HEK293 (cell line): ENCODE data around the gene CALM3.

Experiments used
- CTCF ChIA-PET: fragments of 350-600 bp; formaldehyde crosslinking; extraction: SDS; loops from one replicate; lab custom pipeline; 2021; ENCODE audit warnings: antibody characterized with exemption; lab: Yijun Ruan, JAX
- POLR2A ChIA-PET: fragments of 300-600 bp; formaldehyde crosslinking; extraction: SDS; loops from one replicate; lab custom pipeline; 2020; ENCODE audit warnings: antibody characterized with exemption, inconsistent platforms; lab: Yijun Ruan, JAX
- H3K27ac ChIP-seq: fragments of 200-500 bp; sonication (Bioruptor generic); 2 replicates; pipeline ENCODE4 v1.5.1; 2014; ENCODE audit warnings: low read depth, low read length, control low read depth, inconsistent platforms; ENCODE audit errors: extremely low read depth
- H3K36me3 ChIP-seq, 2 experiments: fragments of 200-500 bp in 1 of 2; sonication (Bioruptor generic) in 1 of 2; 1 replicate in 1 of 2; 2 replicates in 1 of 2; pipeline ENCODE4 v1.5.1; 2014 to 2017; ENCODE audit warnings: inconsistent platforms in 2 of 2, low read length in 2 of 2; ENCODE audit not compliant: control insufficient read depth in 2 of 2, insufficient read depth in 1 of 2
- H3K4me1 ChIP-seq: fragments of 200-500 bp; sonication (Bioruptor generic); 2 replicates; pipeline ENCODE4 v1.5.1; 2014; ENCODE audit warnings: mild to moderate bottlenecking, low read length, inconsistent platforms; ENCODE audit not compliant: control insufficient read depth, insufficient read depth
- H3K4me3 ChIP-seq: 2 replicates; pipeline ENCODE4 v1.5.1; 2011; ENCODE audit warnings: low read depth, mild to moderate bottlenecking, control low read depth, low read length, moderate library complexity
- H3K9me3 ChIP-seq: fragments of 200-500 bp; sonication (Bioruptor generic); 2 replicates; pipeline ENCODE4 v1.5.1; 2014; ENCODE audit warnings: low read depth, low read length, inconsistent platforms; ENCODE audit not compliant: control insufficient read depth, insufficient read depth
- ELK4 ChIP-seq: IDR thresholded peaks from 2 replicates; pipeline ENCODE4 v1.6.1; 2011; ENCODE audit warnings: mild to moderate bottlenecking, low read depth, low read length, borderline replicate concordance
- GLI4 ChIP-seq: fragments of 450-650 bp; formaldehyde crosslinking; IDR thresholded peaks from 2 replicates; pipeline ENCODE4 v1.5.1; 2016; ENCODE audit warnings: missing biosample characterization, missing genetic modification characterization
- KLF1 ChIP-seq: fragments of 450-650 bp; formaldehyde crosslinking; IDR thresholded peaks from 2 replicates; pipeline ENCODE4 v1.5.1; 2016; ENCODE audit warnings: missing biosample characterization, missing genetic modification characterization
- KLF17 ChIP-seq: fragments of 450-650 bp; formaldehyde crosslinking; IDR thresholded peaks from 2 replicates; pipeline ENCODE4 v1.5.1; 2016; ENCODE audit warnings: missing biosample characterization, missing genetic modification characterization
- ZBTB17 ChIP-seq: fragments of 450-650 bp; formaldehyde crosslinking; IDR thresholded peaks from 2 replicates; pipeline ENCODE4 v1.5.1; 2016; ENCODE audit warnings: missing biosample characterization, missing genetic modification characterization
- ZBTB20 ChIP-seq: fragments of 450-650 bp; formaldehyde crosslinking; IDR thresholded peaks from 2 replicates; pipeline ENCODE4 v1.5.1; 2016; ENCODE audit warnings: missing biosample characterization, missing genetic modification characterization
- ZBTB21 ChIP-seq: fragments of 450-650 bp; formaldehyde crosslinking; IDR thresholded peaks from 2 replicates; pipeline ENCODE4 v1.5.1; 2017; ENCODE audit warnings: missing biosample characterization, missing genetic modification characterization
- ZNF112 ChIP-seq: fragments of 450-650 bp; formaldehyde crosslinking; IDR thresholded peaks from 2 replicates; pipeline ENCODE4 v1.5.0; 2017; ENCODE audit warnings: missing biosample characterization, missing genetic modification characterization
- ZNF138 ChIP-seq: fragments of 450-650 bp; formaldehyde crosslinking; IDR thresholded peaks from 2 replicates; pipeline ENCODE4 v1.5.1; 2016; ENCODE audit warnings: missing biosample characterization, missing genetic modification characterization, borderline replicate concordance
- ZNF146 ChIP-seq: fragments of 450-650 bp; formaldehyde crosslinking; IDR thresholded peaks from 2 replicates; pipeline ENCODE4 v1.5.1; 2016; ENCODE audit warnings: missing biosample characterization, missing genetic modification characterization
- ZNF174 ChIP-seq: fragments of 450-650 bp; formaldehyde crosslinking; IDR thresholded peaks from 2 replicates; pipeline ENCODE4 v1.5.0; 2017; ENCODE audit warnings: missing biosample characterization, mild to moderate bottlenecking, missing genetic modification characterization
- ZNF266 ChIP-seq: fragments of 450-650 bp; formaldehyde crosslinking; IDR thresholded peaks from 2 replicates; pipeline ENCODE4 v1.5.1; 2016; ENCODE audit warnings: missing biosample characterization, missing genetic modification characterization, low read depth
- ZNF280C ChIP-seq: fragments of 450-650 bp; formaldehyde crosslinking; IDR thresholded peaks from 2 replicates; pipeline ENCODE4 v1.5.1; 2016; ENCODE audit warnings: missing biosample characterization, missing genetic modification characterization
- ZNF280D ChIP-seq: fragments of 450-650 bp; formaldehyde crosslinking; IDR thresholded peaks from 2 replicates; pipeline ENCODE4 v1.5.1; 2016; ENCODE audit warnings: missing biosample characterization, missing genetic modification characterization
- ZNF335 ChIP-seq: fragments of 450-650 bp; formaldehyde crosslinking; conservative IDR thresholded peaks from 2 replicates; pipeline ENCODE4 v1.5.1; 2016; ENCODE audit warnings: missing biosample characterization, missing genetic modification characterization
- ZNF341 ChIP-seq: fragments of 450-650 bp; formaldehyde crosslinking; IDR thresholded peaks from 2 replicates; pipeline ENCODE4; 2016; ENCODE audit warnings: low read depth, missing biosample characterization, missing genetic modification characterization
- ZNF501 ChIP-seq: fragments of 450-650 bp; formaldehyde crosslinking; IDR thresholded peaks from 2 replicates; pipeline ENCODE4 v1.5.1; 2016; ENCODE audit warnings: missing biosample characterization, missing genetic modification characterization
- ZNF530 ChIP-seq: fragments of 450-650 bp; formaldehyde crosslinking; IDR thresholded peaks from 2 replicates; pipeline ENCODE4 v1.5.1; 2016; ENCODE audit warnings: low read depth, missing biosample characterization, missing genetic modification characterization
- ZNF558 ChIP-seq: fragments of 450-650 bp; formaldehyde crosslinking; IDR thresholded peaks from 2 replicates; pipeline ENCODE4 v1.5.1; 2016; ENCODE audit warnings: missing biosample characterization, missing genetic modification characterization
- ZNF580 ChIP-seq: fragments of 450-650 bp; formaldehyde crosslinking; IDR thresholded peaks from 2 replicates; pipeline ENCODE4 v1.5.1; 2016; ENCODE audit warnings: missing biosample characterization, missing genetic modification characterization
- ZNF623 ChIP-seq: fragments of 450-650 bp; formaldehyde crosslinking; IDR thresholded peaks from 2 replicates; pipeline ENCODE4 v1.5.1; 2016; ENCODE audit warnings: missing biosample characterization, missing genetic modification characterization
- ZSCAN5A ChIP-seq: fragments of 450-650 bp; formaldehyde crosslinking; IDR thresholded peaks from 2 replicates; pipeline ENCODE4 v1.5.1; 2016; ENCODE audit warnings: missing biosample characterization, missing genetic modification characterization

Gene CALM3

GRCh38 chr19:46591254-46591653 lies 9.9 kb upstream of the CALM3 start (continued):
- 0 out of 2 replicates have a peak, but pooled peaks have one; percentile 57 for TF ChIP-seq ZNF280D (tag by site-specific recombination)
- no peak for TF ChIP-seq ELK4
- peak; percentile 62; the same call in 1 of the 2 replicates for TF ChIP-seq ZNF580 (tag by site-specific recombination)
- TF ChIP-seq ZNF146 (tag by site-specific recombination): peak; percentile 85
- no peak for TF ChIP-seq ZNF174 (tag by site-specific recombination)
- no peak for TF ChIP-seq KLF1
- no peak for TF ChIP-seq ZBTB20 (tag by site-specific recombination)
- TF ChIP-seq ZNF558 (tag by site-specific recombination): no peak
- no peak for TF ChIP-seq ZBTB17 (tag by site-specific recombination)
- TF ChIP-seq ZNF112 (tag by site-specific recombination): no peak
- TF ChIP-seq GLI4 (tag by site-specific recombination): no peak

- Histone ChIP-seq H3K4me3 (no peak overlapping the region), H3K27ac (no peak overlapping the region), H3K36me3 (no peaks in the 10 kb centered on the region), H3K9me3 (no peaks in the 10 kb centered on the region), H3K4me1 (no peaks in the 10 kb centered on the region)
- TF ChIP-seq ZNF530 (tag by site-specific recombination): no peak
- no peak for TF ChIP-seq ZSCAN5A
- no peak for TF ChIP-seq ZNF138 (tag by site-specific recombination)
- TF ChIP-seq ZBTB21 (tag by site-specific recombination): no peak
- no peak for TF ChIP-seq ZNF341 (tag by site-specific recombination)
- TF ChIP-seq KLF17 (tag by site-specific recombination): no peak
- ChIA-PET POLR2A (interaction anchor here (1.9 kb wide), 1 partner anchor 9 kb away, joined by 5 read pairs; the partner anchor contains the start of gene CALM3), CTCF (no interaction called here)
Measured at GRCh38 chr19:46591870-46592269, 9.3 kb upstream of the CALM3 start.

- no peaks in the 10 kb centered on the region for H3K36me3 ChIP-seq
- CTCF ChIA-PET: interaction anchor here (0.5 kb wide), 1 partner anchor 543 kb away, joined by 4 read pairs; no protein-coding TSS in a partner anchor
- no peak overlapping the region for H3K27ac ChIP-seq
- POLR2A ChIA-PET: interaction anchor here (0.6 kb wide), 2 partner anchors 16 to 290 kb away, joined by 3 read pairs; no protein-coding TSS in a partner anchor
- no peak overlapping the region for H3K4me3 ChIP-seq
- no peaks in the 10 kb centered on the region for H3K9me3 ChIP-seq
- H3K4me1 ChIP-seq: no peaks in the 10 kb centered on the region
- TF ChIP-seq ZNF335 (tag by site-specific recombination): 0 out of 2 replicates have a peak, but pooled peaks have one; percentile 17
- no peak for TF ChIP-seq ZNF280C (tag by site-specific recombination)
- TF ChIP-seq ZNF266 (tag by site-specific recombination): no peak
- no peak for TF ChIP-seq ZNF501
- no peak for TF ChIP-seq ZNF623 (tag by site-specific recombination)
Measured at GRCh38 chr19:46596008-46596407, 5.1 kb upstream of the CALM3 start.
